ENCODE results near the gene OTUD5. TPM values are rescaled to one million over a fixed set of nuclear protein-coding genes. Genes with fewer than 3 reads are reported as not detected.

Gene OTUD5
- total and polyA plus RNA-seq, 2 of the 13 experiments (the other 11 are each of a cell fraction or from before 2014, with no cell fraction given) = 18.4 to 42.2 TPM

GRCh38 chrX:48957827-48958634 is 624 bp upstream of the OTUD5 start (continued):
- TF ChIP-seq, protein P1, sequence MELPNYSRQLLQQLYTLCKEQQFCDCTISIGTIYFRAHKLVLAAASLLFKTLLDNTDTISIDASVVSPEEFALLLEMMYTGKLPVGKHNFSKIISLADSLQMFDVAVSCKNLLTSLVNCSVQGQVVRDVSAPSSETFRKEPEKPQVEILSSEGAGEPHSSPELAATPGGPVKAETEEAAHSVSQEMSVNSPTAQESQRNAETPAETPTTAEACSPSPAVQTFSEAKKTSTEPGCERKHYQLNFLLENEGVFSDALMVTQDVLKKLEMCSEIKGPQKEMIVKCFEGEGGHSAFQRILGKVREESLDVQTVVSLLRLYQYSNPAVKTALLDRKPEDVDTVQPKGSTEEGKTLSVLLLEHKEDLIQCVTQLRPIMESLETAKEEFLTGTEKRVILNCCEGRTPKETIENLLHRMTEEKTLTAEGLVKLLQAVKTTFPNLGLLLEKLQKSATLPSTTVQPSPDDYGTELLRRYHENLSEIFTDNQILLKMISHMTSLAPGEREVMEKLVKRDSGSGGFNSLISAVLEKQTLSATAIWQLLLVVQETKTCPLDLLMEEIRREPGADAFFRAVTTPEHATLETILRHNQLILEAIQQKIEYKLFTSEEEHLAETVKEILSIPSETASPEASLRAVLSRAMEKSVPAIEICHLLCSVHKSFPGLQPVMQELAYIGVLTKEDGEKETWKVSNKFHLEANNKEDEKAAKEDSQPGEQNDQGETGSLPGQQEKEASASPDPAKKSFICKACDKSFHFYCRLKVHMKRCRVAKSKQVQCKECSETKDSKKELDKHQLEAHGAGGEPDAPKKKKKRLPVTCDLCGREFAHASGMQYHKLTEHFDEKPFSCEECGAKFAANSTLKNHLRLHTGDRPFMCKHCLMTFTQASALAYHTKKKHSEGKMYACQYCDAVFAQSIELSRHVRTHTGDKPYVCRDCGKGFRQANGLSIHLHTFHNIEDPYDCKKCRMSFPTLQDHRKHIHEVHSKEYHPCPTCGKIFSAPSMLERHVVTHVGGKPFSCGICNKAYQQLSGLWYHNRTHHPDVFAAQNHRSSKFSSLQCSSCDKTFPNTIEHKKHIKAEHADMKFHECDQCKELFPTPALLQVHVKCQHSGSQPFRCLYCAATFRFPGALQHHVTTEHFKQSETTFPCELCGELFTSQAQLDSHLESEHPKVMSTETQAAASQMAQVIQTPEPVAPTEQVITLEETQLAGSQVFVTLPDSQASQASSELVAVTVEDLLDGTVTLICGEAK (IDR thresholded peaks at IDR 0.05) = peak; percentile 40; the same call in 1 of the 2 replicates
- TF ChIP-seq, protein P1 (CRISPR knock-in tag; IDR thresholded peaks at IDR 0.05) = no peak
- TF ChIP-seq PCBP2 (optimal IDR thresholded peaks at IDR 0.05; ENCODE audit: low read depth, low read length, poor library complexity, severe bottlenecking) = no peak
- peak; percentile 47; the same call in 1 of the 2 replicates for TF ChIP-seq FOXO1 (CRISPR knock-in tag; IDR thresholded peaks at IDR 0.05)
- TF ChIP-seq TBX2 (CRISPR knock-in tag; IDR thresholded peaks at IDR 0.05; ENCODE audit: borderline replicate concordance) = peak; percentile 45; the same call in 1 of the 2 replicates
- peak; percentile 97 for TF ChIP-seq NR2C2 (CRISPR knock-in tag; IDR thresholded peaks at IDR 0.05; ENCODE audit: borderline replicate concordance)
- TF ChIP-seq ZNF772 (CRISPR knock-in tag; IDR thresholded peaks at IDR 0.05) = no peak
- TF ChIP-seq YEATS4 (CRISPR knock-in tag; IDR thresholded peaks at IDR 0.05; ENCODE audit: borderline replicate concordance) = peak; percentile 40; the same call in 1 of the 2 replicates
- no peak for TF ChIP-seq ZFAT (CRISPR knock-in tag; conservative IDR thresholded peaks at IDR 0.05)
- TF ChIP-seq ZNF326 (CRISPR knock-in tag; IDR thresholded peaks at IDR 0.05; ENCODE audit: borderline replicate concordance) = no peak
- TF ChIP-seq RFX3 (CRISPR knock-in tag; IDR thresholded peaks at IDR 0.05) = peak; percentile 47
- TF ChIP-seq HDAC2 (CRISPR knock-in tag; IDR thresholded peaks at IDR 0.05) = 0 out of 2 replicates have a peak, but pooled peaks have one; percentile 23
- TF ChIP-seq ARNTL (CRISPR knock-in tag; IDR thresholded peaks at IDR 0.05) = no peak
- peak; percentile 80 for TF ChIP-seq THAP11 (CRISPR knock-in tag; IDR thresholded peaks at IDR 0.05)
- peak in 1 of 2 experiments; percentile 67; a peak in 2 of 4 replicates for TF ChIP-seq POLR2A (IDR thresholded peaks at IDR 0.05; ENCODE audit: insufficient read depth in 1 of 2, low read depth in 2 of 2, low read length in 2 of 2)
- no peak for TF ChIP-seq GLI4 (CRISPR knock-in tag; IDR thresholded peaks at IDR 0.05; ENCODE audit: borderline replicate concordance)
- no peak for TF ChIP-seq ZNF879 (CRISPR knock-in tag; IDR thresholded peaks at IDR 0.05)
- peak; percentile 68 for TF ChIP-seq DMAP1 (CRISPR knock-in tag; IDR thresholded peaks at IDR 0.05)
- TF ChIP-seq NFKB2 (CRISPR knock-in tag; IDR thresholded peaks at IDR 0.05; ENCODE audit: borderline replicate concordance) = 0 out of 2 replicates have a peak, but pooled peaks have one; percentile 35
- no peak for TF ChIP-seq ZNF775 (CRISPR knock-in tag; IDR thresholded peaks at IDR 0.05; ENCODE audit: borderline replicate concordance)
- TF ChIP-seq CEBPB (IDR thresholded peaks at IDR 0.05; ENCODE audit: borderline replicate concordance, low read depth, low read length) = peak; percentile 89
- no peak for TF ChIP-seq ZNF883 (CRISPR knock-in tag; IDR thresholded peaks at IDR 0.05; ENCODE audit: not compliant biosample characterization)
- peak; percentile 33; the same call in 1 of the 2 replicates for TF ChIP-seq RXRA (CRISPR knock-in tag; IDR thresholded peaks at IDR 0.05)
